Thymus (tissue), 11 donors: ENCODE measurements around the gene MSANTD3. TPM values are rescaled to one million over a fixed set of nuclear protein-coding genes. Genes with fewer than 3 reads are reported as not detected.

Experiments used
- DNase-seq, 9 donors: peaks; one replicate each; pipeline ENCODE4 v3.0.0-alpha.2; 2013; ENCODE audit warnings: low spot score in 9 of 9, low read depth in 6 of 9, missing footprints in 1 of 9
- H3K27ac ChIP-seq, 2 donors: one replicate each; pipeline ENCODE4 v1.5.1; 2013; ENCODE audit warnings: control low read depth in 1 of 2, low read depth in 1 of 2, low read length in 1 of 2, mild to moderate bottlenecking in 1 of 2, moderate library complexity in 1 of 2
- H3K27me3 ChIP-seq, 2 donors: one replicate each; pipeline ENCODE4 v1.5.1; 2013; ENCODE audit warnings: low read length in 1 of 2; ENCODE audit not compliant: control insufficient read depth in 2 of 2, insufficient read depth in 1 of 2
- H3K36me3 ChIP-seq, 2 donors: one replicate each; pipeline ENCODE4 v1.5.1; 2013; ENCODE audit warnings: low read length in 1 of 2, mild to moderate bottlenecking in 1 of 2, moderate library complexity in 1 of 2; ENCODE audit not compliant: control insufficient read depth in 2 of 2, insufficient read depth in 2 of 2
- H3K4me1 ChIP-seq, 2 donors: one replicate each; pipeline ENCODE4 v1.5.1; 2013; ENCODE audit warnings: low read length in 2 of 2; ENCODE audit not compliant: control insufficient read depth in 2 of 2, insufficient read depth in 2 of 2
- H3K4me3 ChIP-seq, 2 donors: one replicate each; pipeline ENCODE4 v1.5.1; 2013; ENCODE audit warnings: low read length in 2 of 2, control low read depth in 1 of 2, mild to moderate bottlenecking in 1 of 2
- H3K9me3 ChIP-seq, 2 donors: one replicate each; pipeline ENCODE4 v1.5.1; 2013; ENCODE audit warnings: low read length in 1 of 2, mild to moderate bottlenecking in 1 of 2; ENCODE audit not compliant: control insufficient read depth in 2 of 2, insufficient read depth in 1 of 2
- WGBS: extraction: QIAGEN DNeasy Blood & Tissue Kit; methylation state at CpG from one replicate; pipeline ENCODE4 v1.1.7; 2013; 5-methylcytosine and 5-hydroxymethylcytosine counted together
- polyA plus RNA-seq: library from polyadenylated mRNA; stranded (reverse); fragments of 200-250 nt; gene quantifications from one replicate; pipeline ENCODE4 v1.2.3, GENCODE V29; 2013
- total RNA-seq: library from RNA; stranded (reverse); fragments of 120-200 nt; gene quantifications from one replicate; pipeline ENCODE4 v1.2.4, GENCODE V29; 2013
- donor health status: healthy.

MSANTD3 gene
- total and polyA plus RNA-seq, 2 donors: 9.2 to 16.8 TPM

DNA sequence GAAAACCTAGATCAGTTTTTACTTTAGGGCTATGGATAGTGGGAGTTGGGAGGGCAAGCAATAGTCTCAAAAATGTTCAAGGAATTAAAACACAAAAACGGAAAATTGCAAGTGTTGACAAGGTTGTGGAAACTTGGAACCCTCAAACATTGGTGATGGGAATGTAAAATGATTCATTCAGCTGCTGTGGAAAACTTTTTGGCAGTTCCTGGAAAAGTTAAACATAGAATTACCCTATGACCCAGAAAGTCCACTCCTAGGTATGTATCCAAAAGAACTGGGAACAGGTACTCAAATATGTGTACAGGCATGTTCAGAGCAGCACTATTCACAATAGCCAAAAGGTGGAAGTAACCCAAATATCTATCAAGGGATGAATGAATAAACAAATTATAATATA is 1.2 kb upstream of the MSANTD3 start:
- Histone ChIP-seq H3K4me1 (peaks cover 0 to 10% of the 10 kb centered on the region in 2 donors), H3K27ac (no peak overlapping the region), H3K9me3 (no peaks in the 10 kb centered on the region), H3K4me3 (no peak overlapping the region), H3K27me3 (peaks cover 0 to 5% of the 10 kb centered on the region in 2 donors), H3K36me3 (no peaks in the 10 kb centered on the region)
- 89% methylated on average over 1 of the region's 1 CpG for WGBS
- no peak for DNase-seq

DNA sequence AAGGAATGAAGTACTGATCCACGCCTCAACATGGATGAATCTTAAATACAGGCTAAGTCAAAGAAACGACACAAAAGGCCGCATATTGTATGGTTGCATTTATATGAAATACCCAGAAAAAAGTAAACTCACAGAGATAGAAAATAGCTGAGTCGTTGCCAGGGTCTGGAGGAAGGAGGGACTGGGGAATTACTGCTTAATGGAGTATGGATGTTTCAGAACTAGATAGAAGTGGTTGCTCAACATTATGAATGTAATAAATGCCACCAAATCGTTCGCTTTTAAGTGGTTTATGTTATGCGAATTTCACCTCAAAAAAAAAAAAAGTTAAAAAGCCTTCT is 784 bp upstream of the MSANTD3 start:
- no peak for DNase-seq
- Histone ChIP-seq H3K27me3 (peaks cover 0 to 5% of the 10 kb centered on the region in 2 donors), H3K36me3 (no peaks in the 10 kb centered on the region), H3K27ac (no peak overlapping the region), H3K9me3 (no peaks in the 10 kb centered on the region), H3K4me1 (peaks cover 0 to 10% of the 10 kb centered on the region in 2 donors), H3K4me3 (peak overlapping the region; percentile 47 to 91)
- 47% methylated on average over 7 of the region's 7 CpGs for WGBS

DNA sequence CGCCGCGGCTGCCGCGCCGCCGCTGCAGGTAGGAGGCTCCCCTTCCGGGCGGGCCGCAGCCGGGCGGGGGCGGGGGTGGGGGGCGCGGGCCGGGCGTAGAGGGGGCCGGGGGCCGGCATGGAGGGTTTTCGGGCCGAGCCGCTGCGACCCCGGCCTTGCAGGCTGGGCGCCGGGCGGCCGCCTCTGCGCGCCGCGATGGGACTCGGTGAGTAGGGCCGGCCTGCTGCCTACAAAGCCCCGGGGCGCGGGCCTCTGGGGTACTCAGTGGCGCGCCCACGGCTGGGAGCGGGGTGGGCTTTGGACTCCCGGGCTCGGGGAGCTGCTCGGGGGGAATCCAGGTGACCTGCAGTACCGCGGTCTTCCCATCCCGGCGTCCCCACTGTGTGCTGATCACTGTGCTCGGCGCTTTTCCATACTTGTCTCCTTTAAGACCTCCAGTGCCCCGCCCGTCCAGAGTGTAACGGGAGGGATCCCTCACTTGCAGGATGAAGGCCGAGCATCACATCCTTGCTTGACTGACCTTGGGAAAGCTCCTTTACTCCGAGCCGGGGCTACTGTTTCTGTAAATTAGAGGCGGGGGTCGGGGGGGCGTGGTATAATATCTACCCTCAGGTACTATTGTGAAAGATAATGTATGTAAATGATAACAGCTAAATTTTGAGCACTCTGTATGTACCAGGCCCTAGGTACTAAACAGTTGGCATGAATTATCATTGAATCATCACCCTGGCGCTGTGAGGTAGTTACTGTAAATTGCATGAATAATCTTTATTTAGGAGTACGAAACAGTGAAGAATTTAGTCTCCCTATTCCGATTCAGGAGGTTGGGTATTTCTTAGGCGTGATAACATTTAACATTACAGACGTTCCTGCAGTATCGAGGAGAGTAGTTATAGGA is 672 bp downstream of the MSANTD3 start:
- Histone ChIP-seq H3K4me3 (peak overlapping the region; percentile 65 to 91), H3K27ac (peak overlapping the region; percentile 51 to 65), H3K9me3 (no peaks in the 10 kb centered on the region), H3K36me3 (no peaks in the 10 kb centered on the region), H3K27me3 (peaks cover 0 to 5% of the 10 kb centered on the region in 2 donors), H3K4me1 (peaks cover 0 to 10% of the 10 kb centered on the region in 2 donors)
- DNase-seq: peak in 5 of 9 donors; percentile 10 to 60 (median 23)
- 9% methylated on average over 65 of the region's 65 CpGs for WGBS

DNA sequence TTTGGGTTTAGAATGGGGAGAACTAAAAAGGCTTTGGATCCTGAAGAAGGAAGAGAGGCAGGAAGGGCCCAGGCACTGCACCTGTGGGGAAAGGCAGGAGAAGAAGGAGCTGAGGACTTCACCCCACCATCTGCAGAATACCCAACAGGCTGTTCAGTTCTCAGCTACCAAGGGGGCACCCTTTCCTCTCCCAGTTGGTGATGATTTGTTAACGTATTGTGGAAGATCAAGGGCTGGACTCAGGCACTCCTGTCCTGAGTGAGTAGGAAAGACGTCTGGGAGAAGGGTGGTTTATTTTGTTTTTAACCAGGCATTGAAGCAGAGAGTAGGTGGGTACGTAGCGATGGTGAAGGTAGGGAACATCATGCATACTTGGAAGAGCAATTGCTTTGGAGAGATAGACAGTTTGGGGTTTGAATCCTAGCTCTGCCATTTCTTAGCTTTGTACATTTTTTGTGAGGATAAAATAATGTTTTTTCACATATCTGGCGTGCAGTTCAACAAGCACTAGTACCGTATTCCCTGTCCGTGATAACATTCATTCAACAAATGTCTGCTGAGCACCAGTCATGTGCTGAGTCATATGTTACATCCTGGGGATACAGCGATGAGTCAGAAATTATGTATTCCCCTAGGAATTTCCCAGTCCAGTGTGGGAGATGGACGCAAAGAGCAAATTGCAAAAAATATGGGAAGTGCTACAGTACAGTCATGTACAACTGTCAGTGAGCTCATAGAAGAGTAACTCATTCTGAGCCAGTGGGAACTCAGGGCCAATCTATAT is 2.1 kb downstream of the MSANTD3 start:
- no peak for DNase-seq
- no peaks in the 10 kb centered on the region for H3K9me3 ChIP-seq
- H3K27ac ChIP-seq: no peak overlapping the region
- peaks cover 2 to 10% of the 10 kb centered on the region in 2 donors for H3K4me1 ChIP-seq
- peaks cover 0 to 5% of the 10 kb centered on the region in 2 donors for H3K27me3 ChIP-seq
- 97% methylated on average over 9 of the region's 9 CpGs for WGBS
- no peaks in the 10 kb centered on the region for H3K36me3 ChIP-seq
- no peak overlapping the region for H3K4me3 ChIP-seq

DNA sequence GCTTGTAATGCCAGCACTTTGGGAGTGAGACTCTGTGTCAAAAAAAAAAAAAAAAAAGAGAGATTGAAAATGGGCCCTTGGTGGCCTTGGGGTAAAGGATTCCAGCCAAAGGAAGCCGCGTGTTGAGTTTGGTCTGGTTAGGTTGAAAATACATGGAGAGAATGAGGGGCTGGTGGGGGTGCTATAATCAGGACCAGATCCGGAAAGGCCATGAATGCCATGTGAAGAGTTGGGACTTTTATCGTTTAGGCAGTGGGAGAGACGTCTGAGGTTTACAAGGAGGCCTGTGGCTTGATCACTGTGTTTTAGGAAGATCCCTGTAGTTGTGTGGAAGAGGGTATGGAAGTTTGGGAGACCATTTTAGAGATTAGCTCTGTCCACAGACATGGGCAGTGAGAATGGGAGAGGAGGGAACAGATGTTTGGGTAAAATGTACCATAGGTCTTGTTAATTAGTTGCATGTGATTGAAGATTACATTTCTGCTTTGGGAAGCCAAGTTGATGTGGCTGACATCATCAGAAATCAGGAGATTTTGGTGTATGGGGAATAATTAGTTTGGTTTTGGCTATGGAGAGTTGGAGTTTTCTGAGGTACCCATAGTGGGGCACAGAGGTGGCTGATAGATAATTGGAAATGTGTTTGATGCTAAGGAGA is 3.5 kb downstream of the MSANTD3 start:
- peaks cover 2 to 10% of the 10 kb centered on the region in 2 donors for H3K4me1 ChIP-seq
- no peaks in the 10 kb centered on the region for H3K9me3 ChIP-seq
- WGBS: 99% methylated on average over 5 of the region's 5 CpGs
- H3K4me3 ChIP-seq: no peak overlapping the region
- H3K27me3 ChIP-seq: peaks cover 0 to 5% of the 10 kb centered on the region in 2 donors
- H3K36me3 ChIP-seq: no peaks in the 10 kb centered on the region
- no peak overlapping the region for H3K27ac ChIP-seq
- DNase-seq: no peak

DNA sequence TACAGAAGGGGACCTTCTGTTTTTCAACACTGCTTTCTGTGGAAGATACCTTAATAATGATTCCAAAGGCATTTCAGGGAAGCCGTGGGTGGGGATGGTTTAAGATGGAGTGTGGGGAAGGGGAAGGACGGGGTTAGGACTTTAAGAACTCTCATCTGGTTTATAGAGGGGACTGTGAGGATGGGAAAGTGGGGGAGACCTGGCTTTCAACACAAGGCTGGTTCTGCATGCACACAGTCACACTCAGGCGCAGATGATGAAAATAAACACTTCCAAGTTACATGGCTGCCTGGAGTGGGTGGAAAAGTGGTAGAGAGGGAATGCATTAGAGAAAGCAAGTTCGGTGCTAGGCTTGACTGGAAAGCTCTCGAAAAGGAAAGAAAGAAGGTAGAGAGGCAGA is 4.9 kb downstream of the MSANTD3 start:
- H3K27me3 ChIP-seq: no peaks in the 10 kb centered on the region
- WGBS: 95% methylated on average over 5 of the region's 5 CpGs

DNA sequence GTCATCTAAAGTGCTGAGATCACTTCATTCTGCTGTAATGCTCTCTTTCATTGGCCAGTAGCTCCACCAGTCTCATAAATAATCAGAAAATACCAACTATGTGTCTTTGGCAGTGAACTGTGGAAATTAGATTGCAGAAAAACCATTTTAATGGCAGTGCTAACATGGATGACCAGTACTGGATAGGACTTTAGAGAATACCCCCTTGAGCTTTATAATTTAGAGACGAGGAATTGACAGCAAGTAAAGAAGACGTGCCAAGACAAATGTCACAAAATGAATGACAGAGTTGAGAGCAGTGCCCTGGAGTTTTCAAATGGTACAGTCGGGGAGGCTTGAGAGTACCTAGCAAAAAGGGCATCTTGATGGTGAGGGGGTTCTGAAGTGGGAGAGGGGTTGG is 5.8 kb downstream of the MSANTD3 start:
- WGBS: 97% methylated on average over 3 of the region's 3 CpGs
- Histone ChIP-seq H3K9me3 (no peaks in the 10 kb centered on the region), H3K27me3 (no peaks in the 10 kb centered on the region), H3K4me1 (peaks cover 2 to 4% of the 10 kb centered on the region in 2 donors), H3K27ac (no peak overlapping the region), H3K4me3 (no peak overlapping the region), H3K36me3 (no peaks in the 10 kb centered on the region)
- DNase-seq: no peak

More for the DNA sequence above, 4.9 kb downstream of the MSANTD3 start:
- Histone ChIP-seq H3K9me3 (no peaks in the 10 kb centered on the region), H3K4me1 (peaks cover 2 to 6% of the 10 kb centered on the region in 2 donors), H3K4me3 (no peak overlapping the region), H3K36me3 (no peaks in the 10 kb centered on the region), H3K27ac (no peak overlapping the region)
- DNase-seq: no peak

DNA sequence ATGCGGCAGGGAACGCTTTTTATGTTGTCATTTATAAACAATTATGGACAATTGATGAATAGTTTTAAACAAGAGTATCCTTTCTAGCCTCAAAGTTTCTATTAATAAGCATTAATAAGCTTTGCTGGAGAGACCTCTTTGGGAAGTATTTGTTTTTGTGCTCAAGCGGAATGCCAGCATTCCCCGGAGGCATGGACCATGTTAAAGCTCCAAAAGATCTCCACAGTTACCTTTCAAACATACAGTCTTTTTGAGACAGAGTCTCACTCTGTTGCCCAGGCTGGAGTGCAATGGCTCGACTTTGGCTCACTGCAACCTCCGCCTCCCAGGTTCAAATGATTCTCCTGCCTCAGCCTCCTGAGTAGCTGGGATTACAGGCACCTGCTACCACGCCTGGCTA is 9.6 kb downstream of the MSANTD3 start:
- Histone ChIP-seq H3K36me3 (no peaks in the 10 kb centered on the region), H3K27me3 (no peaks in the 10 kb centered on the region), H3K27ac (no peak overlapping the region), H3K4me1 (peaks cover 0 to 2% of the 10 kb centered on the region in 2 donors), H3K9me3 (no peaks in the 10 kb centered on the region), H3K4me3 (no peak overlapping the region)
- no peak for DNase-seq
- 89% methylated on average over 7 of the region's 7 CpGs for WGBS
